Measurements from ENCODE around the gene TJP1. TPM values are rescaled to one million over a fixed set of nuclear protein-coding genes. Genes with fewer than 3 reads are reported as not detected.

Gene TJP1
- total RNA-seq, 6 donors from 2014 or later, result 88.0 to 168 (median 113) TPM

DNA sequence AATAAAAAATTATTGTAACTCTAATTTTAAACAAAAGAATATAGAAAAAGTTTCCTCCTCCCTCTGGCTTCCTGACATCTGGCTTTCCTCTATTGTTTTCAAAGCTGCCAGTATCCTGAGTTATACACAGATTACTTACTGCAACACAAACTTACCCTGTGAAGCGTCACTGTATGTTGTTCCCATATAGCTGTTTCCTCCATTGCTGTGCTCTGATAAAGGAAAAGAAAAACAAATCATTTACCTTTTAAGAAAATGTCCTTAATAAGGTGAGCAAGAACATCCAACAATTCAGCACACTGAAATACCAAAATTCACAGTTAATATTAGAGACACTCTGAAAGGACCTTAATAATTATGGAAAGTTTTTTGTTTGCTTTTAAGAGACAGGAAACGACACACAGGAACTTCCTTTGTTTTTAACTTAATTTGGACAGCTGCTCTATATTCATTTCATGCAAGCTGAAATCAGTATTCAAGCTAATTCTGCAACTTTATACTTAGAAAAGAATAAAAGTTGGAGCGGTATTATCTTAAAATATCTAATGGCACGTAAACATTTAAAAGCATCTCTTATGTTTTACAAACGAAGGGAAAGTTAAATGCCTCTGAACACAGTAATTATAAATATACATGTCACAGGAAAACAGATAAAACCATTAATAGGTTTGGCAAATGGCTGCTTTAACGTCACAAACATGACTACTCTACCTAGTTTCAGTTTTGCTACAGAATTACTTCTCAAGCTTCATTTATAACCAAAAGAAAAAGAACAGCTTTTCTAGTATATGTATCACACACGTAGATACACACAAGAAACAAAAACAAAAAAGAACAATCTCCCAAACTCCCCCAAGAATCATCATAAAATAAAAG lies 21.5 kb downstream of the TJP1 start:
- peaks cover 15 to 31% (median 28%) of the 10 kb centered on the region in 4 donors for H3K4me1 ChIP-seq
- H3K9me3 ChIP-seq, result no peaks in the 10 kb centered on the region
- 40 to 49% methylated on average over 7 of the region's 7 CpGs for WGBS, 2 donors
- ATAC-seq (ENCODE audit: low FRiP score in 2 of 2), result no peak
- H3K27ac ChIP-seq, result peak overlapping the region; percentile 24 to 79 (median 64)
- peaks cover 0 to 15% (median 0%) of the 10 kb centered on the region in 4 donors for H3K36me3 ChIP-seq
- H3K4me3 ChIP-seq, result peak overlapping the region in 3 of 4 donors; percentile 0 to 23 (median 13)
- no peak for DNase-seq
- TF ChIP-seq, protein P1, sequence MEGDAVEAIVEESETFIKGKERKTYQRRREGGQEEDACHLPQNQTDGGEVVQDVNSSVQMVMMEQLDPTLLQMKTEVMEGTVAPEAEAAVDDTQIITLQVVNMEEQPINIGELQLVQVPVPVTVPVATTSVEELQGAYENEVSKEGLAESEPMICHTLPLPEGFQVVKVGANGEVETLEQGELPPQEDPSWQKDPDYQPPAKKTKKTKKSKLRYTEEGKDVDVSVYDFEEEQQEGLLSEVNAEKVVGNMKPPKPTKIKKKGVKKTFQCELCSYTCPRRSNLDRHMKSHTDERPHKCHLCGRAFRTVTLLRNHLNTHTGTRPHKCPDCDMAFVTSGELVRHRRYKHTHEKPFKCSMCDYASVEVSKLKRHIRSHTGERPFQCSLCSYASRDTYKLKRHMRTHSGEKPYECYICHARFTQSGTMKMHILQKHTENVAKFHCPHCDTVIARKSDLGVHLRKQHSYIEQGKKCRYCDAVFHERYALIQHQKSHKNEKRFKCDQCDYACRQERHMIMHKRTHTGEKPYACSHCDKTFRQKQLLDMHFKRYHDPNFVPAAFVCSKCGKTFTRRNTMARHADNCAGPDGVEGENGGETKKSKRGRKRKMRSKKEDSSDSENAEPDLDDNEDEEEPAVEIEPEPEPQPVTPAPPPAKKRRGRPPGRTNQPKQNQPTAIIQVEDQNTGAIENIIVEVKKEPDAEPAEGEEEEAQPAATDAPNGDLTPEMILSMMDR (IDR thresholded peaks at IDR 0.05), result no peak
- no peak for TF ChIP-seq POLR2AphosphoS5 (IDR thresholded peaks at IDR 0.05)
- no peak for TF ChIP-seq EP300 (IDR thresholded peaks at IDR 0.05)
- TF ChIP-seq POLR2A (IDR thresholded peaks at IDR 0.05), result no peak
- H3K27me3 ChIP-seq, result no peaks in the 10 kb centered on the region

DNA sequence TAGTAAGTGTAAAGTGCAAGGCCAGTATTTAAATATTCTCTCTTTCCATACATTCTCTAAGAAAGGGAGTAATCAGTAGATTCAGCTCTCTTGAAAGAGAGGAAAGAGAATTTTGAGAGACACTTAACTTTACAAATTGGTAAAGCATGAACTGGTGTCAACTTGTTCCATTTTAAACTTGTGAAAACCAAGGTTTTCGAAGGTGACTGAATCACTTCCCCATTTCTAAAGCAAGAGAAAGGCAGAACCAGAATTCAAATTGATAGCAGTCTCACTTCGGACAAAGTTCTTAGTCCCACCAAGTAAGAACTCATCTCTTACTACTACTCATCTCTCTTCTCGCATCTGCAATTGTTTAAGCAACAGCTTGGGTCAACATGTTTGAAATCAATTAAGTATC lies 22.4 kb downstream of the TJP1 start:
- TF ChIP-seq EP300 (IDR thresholded peaks at IDR 0.05) (no peak), POLR2AphosphoS5 (IDR thresholded peaks at IDR 0.05) (no peak), POLR2A (IDR thresholded peaks at IDR 0.05) (no peak)
- TF ChIP-seq, protein P1 (IDR thresholded peaks at IDR 0.05), result no peak
- Histone ChIP-seq H3K27me3 (no peaks in the 10 kb centered on the region), H3K27ac (peak overlapping the region in 3 of 4 donors; percentile 55 to 79 (median 72)), H3K4me1 (peaks cover 7 to 28% (median 20%) of the 10 kb centered on the region in 4 donors), H3K36me3 (peaks cover 0 to 15% (median 0%) of the 10 kb centered on the region in 4 donors), H3K4me3 (no peak overlapping the region), H3K9me3 (no peaks in the 10 kb centered on the region)
- WGBS, 2 donors, result 51 to 52% methylated on average over 3 of the region's 3 CpGs
- no peak for ATAC-seq (ENCODE audit: low FRiP score in 2 of 2)
- DNase-seq, result no peak

DNA sequence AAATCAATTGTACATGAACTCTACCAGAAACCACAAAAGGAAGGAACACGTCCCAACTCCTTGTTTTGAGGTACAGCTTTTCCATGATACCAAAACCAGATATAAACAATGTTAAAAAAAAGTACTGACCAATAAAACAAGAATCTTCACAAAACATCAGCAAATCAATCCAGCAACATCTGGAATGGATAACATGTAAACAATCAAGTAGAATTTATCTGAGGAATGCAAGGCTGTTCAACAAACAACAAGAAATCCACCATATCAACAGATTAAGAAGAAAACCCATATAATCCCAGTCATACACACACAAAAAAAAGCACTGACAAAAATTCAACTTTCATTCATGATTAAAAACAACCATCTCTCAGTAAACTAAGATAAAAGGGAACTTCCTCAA lies 26.7 kb downstream of the TJP1 start:
- H3K27me3 ChIP-seq, result no peaks in the 10 kb centered on the region
- ATAC-seq (ENCODE audit: low FRiP score in 2 of 2) (no peak), DNase-seq (no peak)
- no peak overlapping the region for H3K27ac ChIP-seq
- H3K4me1 ChIP-seq, result peaks cover 0 to 6% (median 0%) of the 10 kb centered on the region in 4 donors
- H3K9me3 ChIP-seq, result no peaks in the 10 kb centered on the region
- WGBS, 2 donors, result 68 to 70% methylated on average over 1 of the region's 1 CpG
- TF ChIP-seq POLR2AphosphoS5 (IDR thresholded peaks at IDR 0.05), result no peak
- TF ChIP-seq, protein P1 (IDR thresholded peaks at IDR 0.05), result no peak
- no peak for TF ChIP-seq EP300 (IDR thresholded peaks at IDR 0.05)
- TF ChIP-seq POLR2A (IDR thresholded peaks at IDR 0.05), result no peak
- peaks cover 0 to 15% (median 0%) of the 10 kb centered on the region in 4 donors for H3K36me3 ChIP-seq
- no peak overlapping the region for H3K4me3 ChIP-seq

DNA sequence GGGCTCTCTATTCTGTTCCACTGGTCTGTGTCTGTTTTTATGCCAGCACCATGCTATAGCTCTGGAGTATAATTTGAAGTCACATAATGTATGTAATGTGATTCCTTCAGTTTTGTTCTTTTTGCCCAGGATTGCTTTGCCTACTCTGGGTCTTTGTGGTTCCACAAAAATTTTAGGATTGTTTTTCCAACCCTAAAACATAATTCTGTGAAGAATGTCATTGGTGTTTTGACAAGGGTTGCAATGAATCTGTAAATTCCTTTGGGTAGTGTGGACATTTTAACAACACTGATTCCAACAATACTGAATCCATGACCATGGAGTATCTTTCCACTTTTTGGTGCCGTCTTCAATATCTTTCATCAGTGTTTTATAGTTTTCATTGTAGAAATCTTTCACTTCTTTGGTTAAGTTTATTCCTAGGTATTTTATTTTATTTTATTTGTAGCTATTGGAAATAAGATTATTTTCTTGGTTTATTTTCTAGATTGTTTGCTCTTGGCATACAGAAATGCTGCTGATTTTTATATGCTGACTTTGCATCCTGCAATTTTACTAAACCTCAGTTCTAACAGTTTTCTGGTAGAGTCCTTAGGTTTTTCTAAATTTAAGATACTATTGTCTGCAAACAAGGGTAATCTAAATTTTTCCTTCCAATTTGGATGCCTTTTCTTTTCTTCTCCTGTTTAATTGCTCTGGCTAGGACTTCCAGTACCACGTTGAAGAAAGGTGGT lies 29.7 kb downstream of the TJP1 start:
- Histone ChIP-seq H3K27ac (no peak overlapping the region), H3K4me1 (peaks cover 0 to 13% (median 5%) of the 10 kb centered on the region in 4 donors), H3K4me3 (no peak overlapping the region), H3K27me3 (no peaks in the 10 kb centered on the region), H3K36me3 (peaks cover 0 to under 1% (median 0%) of the 10 kb centered on the region in 4 donors), H3K9me3 (no peaks in the 10 kb centered on the region)
- WGBS, 2 donors, result 84 to 88% methylated on average over 2 of the region's 2 CpGs
- DNase-seq, result no peak
- TF ChIP-seq, protein P1 (IDR thresholded peaks at IDR 0.05), result no peak
- TF ChIP-seq POLR2AphosphoS5 (IDR thresholded peaks at IDR 0.05) (no peak), EP300 (IDR thresholded peaks at IDR 0.05) (no peak), POLR2A (IDR thresholded peaks at IDR 0.05) (no peak)
- no peak for ATAC-seq (ENCODE audit: low FRiP score in 2 of 2)

Measured in upper lobe of left lung (tissue), 6 donors.